Measurements from ENCODE around the gene TRIM24.
"Not testable (repeated sequence)": the region's sequence is repeated elsewhere in the genome, so short reads cannot be mapped to it uniquely, and the experiment has no call there.

Gene TRIM24

DNA sequence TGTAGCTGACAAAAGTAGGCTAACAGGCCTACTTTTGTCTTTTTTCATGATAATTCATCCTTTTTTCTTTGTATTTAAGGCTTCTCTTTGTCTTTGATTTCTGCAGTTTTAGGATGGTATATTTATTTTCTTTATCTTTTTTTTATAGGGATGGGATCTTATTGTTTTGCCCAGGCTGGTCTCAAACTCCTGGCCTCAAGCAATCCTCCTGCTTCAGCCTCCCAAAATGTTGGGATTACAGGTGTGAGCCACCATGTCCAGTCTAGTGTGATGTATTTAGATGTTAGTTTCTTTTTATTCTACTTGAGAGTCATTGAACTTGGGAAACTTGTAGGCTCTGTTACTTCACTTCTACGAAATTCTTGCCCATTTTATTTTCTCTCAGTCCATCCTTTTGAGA lies 35.4 kb downstream of the TRIM24 start:
- no peak for DNase-seq

DNA sequence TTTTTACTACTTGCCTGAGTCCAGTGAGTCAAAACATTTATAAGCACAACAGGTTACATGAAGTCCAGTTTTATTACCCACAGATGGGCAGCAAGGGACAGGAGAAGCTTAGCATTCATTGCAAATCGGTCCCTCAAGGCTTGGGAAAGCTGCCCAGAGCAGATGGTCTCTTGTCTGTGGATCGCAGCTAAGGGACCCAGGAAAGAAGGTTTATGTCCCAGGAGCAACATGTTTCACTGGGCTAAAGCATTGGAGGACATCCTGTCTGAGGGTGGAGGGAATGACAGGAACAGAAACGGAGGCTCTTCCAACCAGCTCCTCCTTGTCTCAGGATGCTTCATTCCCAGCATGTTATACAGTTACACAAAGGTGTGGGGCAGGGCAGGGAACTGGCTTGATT lies 39.3 kb downstream of the TRIM24 start:
- no peak for DNase-seq

DNA sequence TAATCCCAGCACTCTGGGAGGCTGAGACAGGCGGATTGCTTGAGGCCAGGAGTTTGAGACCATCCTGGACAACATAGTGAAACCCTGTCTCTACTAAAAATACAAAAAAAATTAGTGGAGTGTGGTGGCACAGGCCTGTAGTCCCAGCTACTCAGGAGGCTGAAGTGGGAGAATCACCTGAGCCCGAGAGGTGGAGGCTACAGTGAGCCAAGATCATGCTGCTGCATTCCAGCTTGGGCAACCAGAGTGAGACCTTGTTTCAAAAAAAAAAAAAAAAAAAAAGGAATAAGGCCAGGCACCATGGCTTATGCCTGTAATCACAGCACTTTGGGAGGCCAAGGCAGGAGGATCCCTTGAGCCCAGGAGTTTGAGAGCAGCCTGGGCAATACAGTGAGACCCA lies 40.2 kb downstream of the TRIM24 start:
- not testable (repeated sequence) for DNase-seq

DNA sequence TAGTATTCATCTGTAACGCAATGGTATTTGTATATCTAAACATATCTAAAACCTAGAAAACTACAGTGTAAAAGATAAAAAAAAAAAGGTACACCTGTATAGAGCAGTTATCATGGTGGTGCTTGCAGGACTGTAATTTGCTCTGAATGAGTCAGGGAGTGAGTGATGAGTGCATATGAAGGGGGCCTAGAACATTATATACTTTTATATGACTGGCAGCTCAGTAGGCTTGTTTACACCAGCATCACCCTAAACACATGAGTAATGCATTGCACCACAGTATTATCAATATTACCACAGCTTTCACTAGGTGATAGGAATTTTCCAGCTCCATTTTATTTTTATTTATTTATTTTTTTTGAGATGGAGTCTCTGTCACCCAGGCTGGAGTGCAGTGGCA lies 40.8 kb downstream of the TRIM24 start:
- no peak for DNase-seq

DNA sequence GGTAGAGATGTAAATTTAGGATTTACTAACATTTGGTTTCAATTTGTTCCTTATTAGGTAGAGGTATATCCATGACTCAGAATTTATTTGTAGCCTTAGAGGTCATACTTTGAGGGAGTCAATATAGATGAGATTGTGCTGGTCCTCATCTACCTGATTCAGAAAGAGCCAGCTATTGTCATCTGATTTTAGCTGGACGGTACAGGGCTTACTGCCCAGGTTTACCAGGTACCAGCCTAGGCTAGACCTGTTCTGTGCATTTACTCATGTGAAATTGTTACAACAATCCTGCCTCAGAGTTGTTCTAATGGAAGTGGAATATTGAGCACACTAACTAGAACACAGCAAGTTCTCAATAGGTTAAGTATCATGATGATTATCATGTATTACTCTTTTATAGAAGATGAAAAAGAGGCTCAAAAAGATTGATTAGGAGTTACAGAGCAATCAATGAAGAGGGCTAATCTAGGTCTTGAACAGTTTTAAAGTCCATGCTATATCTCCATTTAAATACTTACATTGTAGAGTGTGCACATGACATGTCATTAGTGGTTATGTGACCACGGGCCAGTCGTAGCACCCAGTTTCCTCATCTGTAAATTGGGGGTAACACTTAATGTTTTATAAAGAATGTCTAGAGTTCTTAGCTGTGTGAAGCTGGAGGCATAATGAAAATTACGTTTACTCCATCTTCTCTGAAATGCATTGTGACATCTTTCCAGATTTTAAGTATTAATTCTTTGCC lies 42.1 kb downstream of the TRIM24 start:
- no peak for DNase-seq

DNA sequence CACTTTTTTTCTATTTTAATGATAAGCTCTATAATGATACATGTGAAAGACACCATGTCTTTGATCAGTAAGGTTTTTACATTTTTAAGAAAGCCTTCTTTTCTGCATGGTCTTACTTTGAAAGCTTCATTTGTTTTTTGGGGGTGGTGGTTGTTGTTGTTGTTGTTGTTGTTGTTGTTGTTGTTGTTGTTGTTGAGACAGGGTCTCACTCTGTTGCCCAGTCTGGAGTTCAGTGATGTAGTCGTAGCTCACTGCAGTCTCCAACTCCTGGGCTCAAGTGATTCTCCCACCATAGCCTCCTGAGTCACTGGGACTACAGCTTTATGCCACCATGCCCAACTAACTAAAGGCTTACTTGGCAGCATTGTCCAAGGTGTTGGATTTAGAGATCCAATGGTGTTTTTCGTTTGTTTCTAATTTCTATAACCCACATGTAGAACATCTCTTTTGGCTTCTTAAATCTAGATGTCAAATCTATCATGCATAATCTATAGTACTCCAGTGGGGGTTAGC lies 45.4 kb downstream of the TRIM24 start:
- DNase-seq = no peak

DNA sequence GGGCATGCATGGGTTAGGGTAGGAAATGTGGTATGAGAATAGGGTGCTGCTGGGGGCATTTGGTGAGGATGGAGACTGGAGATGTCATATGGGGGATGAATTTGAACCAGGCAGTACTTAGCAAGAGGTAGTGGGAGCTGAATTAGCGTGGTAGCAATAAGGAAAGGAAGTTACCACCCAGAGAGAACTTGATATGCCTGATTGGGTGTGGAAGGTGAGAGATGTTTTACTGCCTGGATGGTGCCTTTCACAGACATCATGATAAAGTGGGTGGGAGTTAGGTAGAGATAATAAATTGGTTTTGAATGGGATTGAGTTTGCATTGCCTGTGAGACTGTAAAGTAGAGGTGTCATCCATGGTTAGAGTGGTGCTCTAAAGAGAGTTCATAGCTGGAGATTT lies 46.7 kb downstream of the TRIM24 start:
- no peak for DNase-seq

DNA sequence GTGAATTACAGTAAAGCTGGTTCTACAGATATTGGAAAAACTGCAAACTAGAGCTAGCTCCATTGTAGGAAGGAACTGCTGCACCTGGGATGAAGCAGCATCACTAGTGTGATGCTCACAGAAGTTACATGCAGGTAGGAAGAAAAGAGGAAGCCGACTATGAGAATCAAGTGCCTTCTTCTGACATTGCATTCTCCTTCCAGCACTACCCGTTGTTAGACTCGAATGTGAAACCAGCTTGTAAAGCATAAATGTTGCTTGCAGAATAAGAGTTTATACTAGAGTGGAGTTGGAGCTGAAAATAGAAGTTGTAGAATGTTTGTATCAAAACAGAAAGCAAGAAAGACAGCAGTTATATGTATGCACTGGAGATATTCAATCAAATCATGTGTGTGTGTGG lies 49.9 kb downstream of the TRIM24 start:
- no peak for DNase-seq

DNA sequence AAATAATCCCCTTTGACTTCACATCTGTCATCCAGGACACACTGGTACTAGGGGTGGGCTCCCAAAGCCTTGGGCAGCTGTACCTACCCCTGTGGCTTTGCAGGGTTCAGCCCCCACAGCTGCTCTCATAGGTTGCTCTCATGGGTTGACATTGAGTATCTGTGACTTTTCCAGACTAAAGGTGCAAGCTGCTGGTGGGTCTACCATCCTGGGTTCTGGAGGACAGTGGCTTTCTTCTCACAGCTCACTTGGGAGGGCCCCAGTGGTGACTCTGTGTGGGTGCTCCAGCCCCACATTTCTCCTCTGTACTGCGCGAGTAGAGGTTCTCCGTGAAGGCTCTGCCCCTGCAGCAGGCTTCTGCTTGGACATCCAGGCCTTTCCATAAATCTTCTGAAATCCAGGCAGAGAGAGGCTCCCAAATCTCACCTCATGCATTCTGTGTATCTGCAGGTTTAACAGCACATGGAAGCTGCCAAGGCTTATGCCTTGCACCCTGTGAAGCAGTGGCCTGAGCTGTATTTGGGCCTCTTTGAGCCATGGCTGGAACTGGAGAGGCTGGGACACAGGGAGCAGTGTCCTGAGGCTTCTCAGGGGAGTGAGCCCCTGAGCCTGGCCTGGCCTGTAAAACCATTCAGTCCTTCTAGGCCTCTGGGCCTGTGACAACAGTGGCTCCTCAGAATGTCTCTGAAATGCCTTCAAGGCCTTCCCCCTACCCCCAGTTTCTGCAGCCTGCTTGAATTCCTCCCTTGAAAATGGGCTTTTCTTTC lies 52.2 kb downstream of the TRIM24 start:
- DNase-seq = no peak

DNA sequence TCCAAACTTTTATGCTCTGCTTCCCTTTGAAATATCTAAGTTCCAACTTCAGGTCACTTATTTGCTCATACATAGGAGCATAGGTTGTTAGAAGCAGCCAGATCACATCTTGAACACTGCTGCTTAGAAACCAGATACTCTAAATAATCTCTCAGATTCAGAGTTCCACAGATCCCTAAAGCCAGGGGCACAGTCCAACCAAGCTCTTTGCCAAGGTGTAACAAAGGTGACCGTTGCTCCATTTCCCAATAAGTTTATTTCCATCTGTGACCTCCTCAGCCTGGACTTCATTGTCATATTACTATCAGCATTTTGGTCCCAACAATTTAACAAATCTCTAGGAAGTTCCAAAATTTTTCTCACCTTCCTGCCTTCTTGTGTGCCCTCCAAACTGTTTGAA lies 52.8 kb downstream of the TRIM24 start:
- no peak for DNase-seq

DNA sequence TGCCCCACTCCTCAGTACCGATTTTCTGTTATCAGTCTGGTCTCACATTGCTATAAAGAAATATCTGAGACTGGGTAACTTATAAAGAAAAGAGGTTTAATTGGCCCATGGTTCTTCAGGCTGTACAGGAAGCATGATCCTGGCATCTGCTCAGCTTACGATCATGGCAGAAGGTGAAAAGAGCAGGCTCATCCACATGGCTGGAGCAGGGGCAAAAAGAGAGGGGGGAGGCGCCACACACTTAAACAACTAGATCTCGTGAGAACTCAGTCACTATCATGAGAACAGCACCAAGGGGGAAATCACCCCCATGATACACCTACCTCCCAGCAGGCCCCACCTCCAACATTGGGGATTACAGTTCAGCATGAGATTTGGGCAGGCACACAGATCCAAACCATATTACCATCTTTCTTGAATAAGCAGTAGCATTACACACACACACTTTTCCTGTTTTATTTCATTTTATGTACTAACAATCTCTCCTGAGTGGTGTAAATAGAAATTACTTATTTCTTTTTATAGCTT lies 53.3 kb downstream of the TRIM24 start:
- no peak for DNase-seq

DNA sequence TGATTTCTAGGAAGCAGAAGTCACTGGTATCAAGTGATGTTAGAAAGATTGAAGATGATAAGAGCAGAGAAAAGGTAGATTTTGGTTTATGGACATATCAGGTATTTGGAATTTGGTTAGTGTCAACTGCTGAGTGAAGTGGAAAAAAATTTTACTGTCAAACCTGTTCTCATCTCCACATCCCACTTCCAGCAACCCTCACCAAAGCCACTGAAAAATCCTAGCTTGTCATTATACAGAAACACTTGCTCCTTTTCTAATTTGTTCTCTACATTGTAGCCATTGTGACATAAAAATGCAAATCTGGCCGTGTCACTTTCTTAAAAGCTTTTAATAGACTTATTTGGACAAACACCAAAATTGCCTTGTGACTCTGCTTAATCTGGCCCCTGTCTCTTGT lies 54.0 kb downstream of the TRIM24 start:
- DNase-seq = no peak

DNA sequence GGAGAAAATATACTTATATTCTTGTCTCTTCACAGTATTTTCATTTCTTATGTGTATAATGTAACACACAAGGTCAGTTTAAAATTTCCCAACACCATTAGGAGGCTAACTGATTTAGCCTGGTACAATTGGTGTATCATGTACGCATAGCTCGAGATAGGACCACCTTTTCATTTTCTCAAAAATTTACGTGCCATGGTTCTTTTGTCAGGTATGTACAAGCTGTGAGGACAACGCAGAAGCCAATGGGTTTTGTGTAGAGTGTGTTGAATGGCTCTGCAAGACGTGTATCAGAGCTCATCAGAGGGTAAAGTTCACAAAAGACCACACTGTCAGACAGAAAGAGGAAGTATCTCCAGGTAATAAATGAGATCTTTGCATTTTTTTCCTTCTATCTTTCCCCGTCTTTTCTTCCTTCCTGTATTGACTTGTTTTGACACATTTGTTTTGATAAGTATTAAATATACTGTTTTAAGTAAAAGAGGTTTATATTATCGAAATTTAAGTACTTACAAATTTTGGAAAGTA lies 55.0 kb downstream of the TRIM24 start:
- DNase-seq = no peak

DNA sequence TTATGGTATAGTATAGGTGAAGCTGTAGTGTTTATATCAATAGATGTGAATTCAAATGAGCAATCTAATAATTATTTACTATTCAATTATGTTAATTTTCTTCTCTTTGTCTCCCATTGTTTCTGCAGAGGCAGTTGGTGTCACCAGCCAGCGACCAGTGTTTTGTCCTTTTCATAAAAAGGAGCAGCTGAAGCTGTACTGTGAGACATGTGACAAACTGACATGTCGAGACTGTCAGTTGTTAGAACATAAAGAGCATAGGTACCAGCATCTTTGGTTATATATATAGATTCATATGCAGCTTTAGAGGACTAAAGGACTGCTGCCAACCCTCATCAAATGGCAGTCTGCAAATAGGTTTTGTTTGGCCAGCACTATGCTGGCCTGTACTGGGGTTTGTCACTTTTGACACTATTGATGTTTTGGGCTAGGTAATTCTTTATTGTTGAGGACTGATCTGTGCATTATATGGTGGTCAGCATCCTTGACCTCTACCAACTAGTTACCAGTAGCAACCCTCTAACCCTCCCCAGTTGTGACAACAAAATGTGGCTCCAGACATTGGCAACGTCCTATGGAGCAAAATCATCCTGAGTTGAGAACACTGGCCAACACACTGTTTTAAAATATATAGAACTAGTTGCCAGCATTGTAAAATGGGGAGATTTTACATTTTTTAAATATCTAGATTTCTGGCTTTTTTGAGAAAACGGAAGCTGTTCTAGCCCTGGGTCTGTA lies 59.2 kb downstream of the TRIM24 start:
- no peak for DNase-seq

DNA sequence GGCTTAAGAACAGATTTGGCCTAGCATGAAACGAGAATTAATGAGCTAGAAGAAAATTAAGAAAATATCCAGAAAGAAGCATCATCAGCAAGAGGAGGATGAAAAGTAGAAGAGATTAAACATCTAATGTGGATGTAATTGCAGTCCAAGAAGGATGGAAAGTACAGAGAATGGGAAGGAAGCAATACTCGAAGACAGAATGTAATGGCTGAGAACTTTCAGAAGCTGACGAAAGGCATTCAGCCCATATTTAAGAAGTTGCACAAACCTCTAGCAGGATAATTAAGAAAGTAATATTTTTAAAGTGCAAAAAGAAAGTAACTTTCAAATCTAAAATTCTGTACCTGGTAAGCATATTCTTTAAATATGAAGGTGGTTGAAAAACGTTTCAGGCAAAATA lies 60.7 kb downstream of the TRIM24 start:
- DNase-seq = no peak

DNA sequence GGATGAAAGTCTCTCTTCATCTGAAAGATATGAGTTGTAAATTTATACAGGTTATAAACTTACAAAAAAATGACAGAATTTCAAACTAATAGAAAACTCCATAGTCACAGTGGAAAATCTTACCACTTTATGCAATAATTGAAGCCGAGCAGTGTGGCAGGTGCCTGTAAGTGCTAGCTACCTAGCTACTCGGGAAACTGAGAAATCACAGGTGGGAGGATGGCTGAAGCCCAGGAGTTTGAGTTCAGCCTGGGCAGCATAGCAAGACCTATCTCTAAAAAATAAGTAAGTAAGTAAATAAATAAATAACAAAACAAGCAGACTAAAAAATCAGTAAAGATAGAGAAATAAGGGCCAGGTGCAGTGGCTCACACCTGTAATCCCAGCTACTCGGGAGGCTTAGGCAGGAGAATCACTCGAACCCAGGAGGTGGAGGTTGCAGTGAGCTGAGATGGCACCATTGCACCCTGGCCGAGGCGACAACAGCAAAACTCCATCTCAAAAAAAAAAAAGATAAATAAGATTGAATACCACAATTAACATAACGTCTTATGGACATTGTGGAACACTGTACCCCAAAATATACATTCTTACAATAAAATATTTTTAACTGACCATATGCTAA lies 61.9 kb downstream of the TRIM24 start:
- DNase-seq = no peak

DNA sequence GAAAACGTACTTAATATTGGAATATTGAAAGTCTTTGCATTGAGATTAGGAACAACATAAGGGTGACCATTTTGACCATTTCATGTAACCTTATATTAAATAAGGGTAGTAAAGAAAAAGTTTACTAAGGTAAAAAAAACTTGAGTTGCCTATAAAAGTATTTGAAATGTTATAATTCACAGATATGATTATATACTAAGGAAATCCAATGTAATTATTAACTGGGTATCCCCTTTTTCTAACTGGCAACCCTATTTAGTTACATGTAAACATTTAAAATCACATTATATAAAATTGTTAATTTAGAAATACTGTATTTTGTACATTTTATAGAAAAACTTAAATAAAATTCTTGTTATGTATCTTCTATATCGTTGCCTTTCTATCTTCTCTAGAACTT lies 64.2 kb downstream of the TRIM24 start:
- DNase-seq = no peak

DNA sequence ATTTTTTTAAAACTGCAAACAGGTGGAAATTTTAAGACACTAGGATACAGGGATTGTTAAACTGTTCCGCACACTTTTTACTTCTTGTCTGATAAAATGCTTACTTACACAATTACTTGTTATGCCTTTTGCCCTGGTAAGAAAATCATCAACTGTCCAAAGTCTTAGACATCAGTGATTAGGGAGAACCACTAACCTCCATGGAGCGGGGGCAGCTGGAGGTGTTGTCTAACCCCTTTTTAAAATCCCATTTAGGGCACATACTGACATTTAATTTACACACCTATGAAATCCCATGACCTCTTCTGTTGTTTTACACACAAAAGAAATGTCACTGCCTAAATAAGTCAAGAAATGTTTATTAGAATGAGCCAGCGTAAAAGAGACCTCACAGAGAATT lies 65.7 kb downstream of the TRIM24 start:
- no peak for DNase-seq

DNA sequence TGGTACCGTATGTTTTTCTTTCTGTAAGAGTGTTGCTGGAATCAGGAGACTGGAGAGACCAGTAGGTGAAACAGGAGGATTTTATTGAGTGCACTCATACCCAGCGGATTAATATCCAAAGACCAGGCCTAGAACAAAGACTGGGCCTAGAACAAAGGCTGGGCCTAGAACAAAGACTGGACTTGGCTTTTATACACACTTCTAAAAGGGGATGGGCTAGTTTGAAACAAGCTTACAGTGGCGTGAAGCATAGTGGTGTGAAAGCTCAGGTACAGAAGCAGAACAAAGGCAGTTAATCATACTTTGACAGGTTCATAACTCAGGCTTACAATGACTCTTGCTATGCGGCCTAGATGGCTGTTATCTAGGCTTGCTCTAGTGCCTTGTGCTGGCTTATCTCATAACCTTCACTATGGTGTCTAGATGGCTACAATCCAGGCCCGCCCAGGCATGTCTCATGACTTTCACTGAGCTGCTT lies 67.7 kb downstream of the TRIM24 start:
- no peak for DNase-seq

DNA sequence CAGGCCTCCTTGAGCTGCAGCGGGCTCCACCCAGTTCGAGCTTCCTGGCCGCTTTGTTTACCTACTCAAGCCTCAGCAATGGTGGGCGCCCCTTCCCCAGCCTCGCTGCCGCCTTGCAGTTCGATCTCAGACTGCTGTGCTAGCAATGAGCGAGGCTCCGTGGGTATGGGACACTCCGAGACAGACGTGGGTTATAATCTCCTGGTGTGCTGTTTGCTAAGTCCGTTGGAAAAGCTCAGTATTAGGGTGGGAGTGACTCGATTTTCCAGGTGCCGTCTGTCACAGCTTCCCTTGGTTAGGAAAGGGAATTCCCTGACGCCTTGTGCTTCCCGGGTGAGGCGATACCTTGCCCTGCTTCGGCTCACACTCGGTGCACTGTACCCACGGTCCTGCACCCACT lies 76.8 kb downstream of the TRIM24 start:
- not testable (repeated sequence) for DNase-seq

DNA sequence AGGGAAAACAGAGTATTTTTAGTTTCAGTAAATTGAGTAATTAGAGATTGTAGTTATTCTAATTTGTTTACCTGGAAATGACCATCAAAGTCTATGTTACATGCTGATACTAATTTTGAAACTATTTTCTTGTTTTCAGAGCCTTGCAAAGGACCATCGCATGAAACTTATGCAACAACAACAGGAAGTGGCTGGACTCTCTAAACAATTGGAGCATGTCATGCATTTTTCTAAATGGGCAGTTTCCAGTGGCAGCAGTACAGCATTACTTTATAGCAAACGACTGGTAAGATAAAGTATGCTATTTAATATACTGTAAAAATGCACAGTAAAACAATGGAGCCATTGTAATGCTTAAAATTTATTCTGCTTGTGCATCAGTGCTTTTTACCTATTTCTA lies 78.5 kb downstream of the TRIM24 start:
- no peak for DNase-seq

DNA sequence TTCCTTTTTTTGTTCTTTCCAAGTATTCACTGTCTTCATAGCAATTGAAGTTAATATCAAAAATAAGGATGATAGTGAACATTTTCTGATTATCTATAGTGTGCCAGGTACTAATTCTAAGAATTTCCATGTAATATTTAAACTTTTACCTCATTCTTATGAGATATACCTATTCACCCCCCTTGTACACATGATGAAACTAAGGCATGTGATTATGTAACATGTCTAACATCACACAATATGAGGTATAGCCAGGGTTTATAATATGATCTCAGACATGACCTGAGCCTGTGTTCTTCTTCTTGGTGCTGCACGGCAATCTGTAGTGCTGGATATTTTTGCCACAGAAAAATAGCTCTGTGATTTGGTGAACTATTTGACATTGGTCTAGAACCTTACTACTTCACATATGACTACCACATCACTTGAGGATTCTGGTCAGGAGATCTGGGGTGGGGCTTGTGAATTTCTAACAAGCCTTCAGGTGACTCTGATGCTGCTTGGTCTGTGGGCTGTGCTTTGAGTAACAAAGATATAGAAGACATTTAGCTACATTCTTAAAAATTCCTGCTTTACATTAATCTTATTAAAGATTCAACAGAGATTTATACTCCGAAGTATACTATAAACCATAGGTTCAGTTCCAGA lies 79.1 kb downstream of the TRIM24 start:
- DNase-seq = no peak

Measured in C1 segment of cervical spinal cord (tissue), 14 donors.